Activated CD4-positive, alpha-beta T cell treated with anti-CD3 and anti-CD28 coated beads, Interleukin-2, amount 50 U/mL, for 48 hours (primary cell): ENCODE measurements around the gene KLHL1.

Experiments used
- DNase-seq, 2 experiments: peaks; one replicate each; pipeline ENCODE4 v3.0.0-alpha.2; 2020

KLHL1 gene

GRCh38 chr13:70014337-70014736 is 93.9 kb downstream of the KLHL1 start:
- DNase-seq, result no peak

- no peak for DNase-seq
Observed at GRCh38 chr13:69999875-70000274, 108.4 kb downstream of the KLHL1 start.

- DNase-seq, result no peak
Observed at GRCh38 chr13:69997061-69997460, 111.2 kb downstream of the KLHL1 start.

GRCh38 chr13:69980799-69981198 is 127.5 kb downstream of the KLHL1 start:
- no peak for DNase-seq

- no peak for DNase-seq
Observed at GRCh38 chr13:69975496-69975895, 132.8 kb downstream of the KLHL1 start.

GRCh38 chr13:69970520-69970919 is 137.7 kb downstream of the KLHL1 start:
- DNase-seq, result no peak

GRCh38 chr13:69959046-69959445 is 149.2 kb downstream of the KLHL1 start:
- DNase-seq, result no peak

GRCh38 chr13:69956839-69957238 is 151.4 kb downstream of the KLHL1 start:
- DNase-seq, result no peak

GRCh38 chr13:69956349-69956748 is 151.9 kb downstream of the KLHL1 start:
- no peak for DNase-seq

GRCh38 chr13:69955271-69955670 is 153.0 kb downstream of the KLHL1 start:
- no peak for DNase-seq

GRCh38 chr13:69951412-69951811 is 156.8 kb downstream of the KLHL1 start:
- DNase-seq, result no peak

- no peak for DNase-seq
Observed at GRCh38 chr13:69950160-69950559, 158.1 kb downstream of the KLHL1 start.

- no peak for DNase-seq
Observed at GRCh38 chr13:69948016-69948415, 160.2 kb downstream of the KLHL1 start.

GRCh38 chr13:69947582-69947981 is 160.7 kb downstream of the KLHL1 start:
- no peak for DNase-seq

GRCh38 chr13:69946511-69946910 is 161.7 kb downstream of the KLHL1 start:
- DNase-seq, result no peak

GRCh38 chr13:69935043-69935442 is 173.2 kb downstream of the KLHL1 start:
- no peak for DNase-seq

- DNase-seq, result no peak
Observed at GRCh38 chr13:69928262-69928661, 180.0 kb downstream of the KLHL1 start.

GRCh38 chr13:69921156-69921555 is 187.1 kb downstream of the KLHL1 start:
- DNase-seq, result no peak

- DNase-seq, result no peak
Observed at GRCh38 chr13:69912630-69913029, 195.6 kb downstream of the KLHL1 start.

GRCh38 chr13:69910800-69911199 is 197.5 kb downstream of the KLHL1 start:
- no peak for DNase-seq

- no peak for DNase-seq
Observed at GRCh38 chr13:69904784-69905183, 203.5 kb downstream of the KLHL1 start.

- DNase-seq, result no peak
Observed at GRCh38 chr13:69903081-69903480, 205.2 kb downstream of the KLHL1 start.

GRCh38 chr13:69882451-69882850 is 225.8 kb downstream of the KLHL1 start:
- DNase-seq, result no peak

GRCh38 chr13:69879936-69880335 is 228.3 kb downstream of the KLHL1 start:
- no peak for DNase-seq

GRCh38 chr13:69872321-69873047 is 235.8 kb downstream of the KLHL1 start:
- no peak for DNase-seq
